Prostate gland (tissue), 2 donors: ENCODE data around the gene GRM6.

ENCODE experiments used
- POLR2AphosphoS5 ChIP-seq: sonication (generic); formaldehyde crosslinking; IDR thresholded peaks from one replicate; pipeline ENCODE4 v1.6.1; 2017; ENCODE audit warnings: antibody characterized with exemption
- TF ChIP-seq, protein P1 (sequence below), 4 experiments: fragments of 200-600 bp in 2 of 4; fragments of 450-650 bp in 2 of 4; sonication (generic) in 2 of 4; IDR thresholded peaks; 1 replicate in 3 of 4; 2 replicates in 1 of 4; pipeline ENCODE4 v1.5.1; 2016 to 2019; ENCODE audit warnings: antibody characterized with exemption in 4 of 4, mild to moderate bottlenecking in 2 of 4, moderate library complexity in 2 of 4

DNA sequence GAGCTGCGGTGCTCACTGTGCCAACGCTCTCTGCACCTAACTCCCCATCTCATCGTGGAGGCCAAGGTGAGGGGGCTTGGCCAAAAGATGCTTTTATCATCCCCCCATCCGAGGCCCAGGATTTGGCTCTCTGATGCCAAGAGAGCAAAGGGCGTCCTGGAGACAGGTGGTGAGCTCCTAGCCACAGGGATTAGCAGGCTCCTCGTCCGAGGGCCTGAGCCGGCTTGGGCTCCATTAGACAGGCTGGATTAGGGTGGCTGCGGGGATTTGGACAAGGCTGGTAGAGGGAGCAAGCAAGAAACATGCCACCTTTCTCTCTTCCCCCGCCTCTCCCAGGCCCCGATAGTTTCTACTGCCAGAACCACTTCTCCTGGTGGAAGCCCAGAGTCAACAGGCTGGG, 1.0 kb upstream of the GRM6 start:
- TF ChIP-seq, protein P1, sequence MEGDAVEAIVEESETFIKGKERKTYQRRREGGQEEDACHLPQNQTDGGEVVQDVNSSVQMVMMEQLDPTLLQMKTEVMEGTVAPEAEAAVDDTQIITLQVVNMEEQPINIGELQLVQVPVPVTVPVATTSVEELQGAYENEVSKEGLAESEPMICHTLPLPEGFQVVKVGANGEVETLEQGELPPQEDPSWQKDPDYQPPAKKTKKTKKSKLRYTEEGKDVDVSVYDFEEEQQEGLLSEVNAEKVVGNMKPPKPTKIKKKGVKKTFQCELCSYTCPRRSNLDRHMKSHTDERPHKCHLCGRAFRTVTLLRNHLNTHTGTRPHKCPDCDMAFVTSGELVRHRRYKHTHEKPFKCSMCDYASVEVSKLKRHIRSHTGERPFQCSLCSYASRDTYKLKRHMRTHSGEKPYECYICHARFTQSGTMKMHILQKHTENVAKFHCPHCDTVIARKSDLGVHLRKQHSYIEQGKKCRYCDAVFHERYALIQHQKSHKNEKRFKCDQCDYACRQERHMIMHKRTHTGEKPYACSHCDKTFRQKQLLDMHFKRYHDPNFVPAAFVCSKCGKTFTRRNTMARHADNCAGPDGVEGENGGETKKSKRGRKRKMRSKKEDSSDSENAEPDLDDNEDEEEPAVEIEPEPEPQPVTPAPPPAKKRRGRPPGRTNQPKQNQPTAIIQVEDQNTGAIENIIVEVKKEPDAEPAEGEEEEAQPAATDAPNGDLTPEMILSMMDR (IDR thresholded peaks at IDR 0.05), result no peak
- TF ChIP-seq POLR2AphosphoS5, result no peak
